HG02588 (cell line): ENCODE data around the gene LAMTOR3.

Source experiments
- ATAC-seq: cut with Tn5 transposase; IDR thresholded peaks from one replicate; pipeline ENCODE4 v1.9.1; 2021; ENCODE audit warnings: mild to moderate bottlenecking, moderate library complexity; ENCODE audit not compliant: unreplicated experiment

The LAMTOR3 gene

GRCh38 chr4:99863804-99864203, 30.4 kb downstream of the LAMTOR3 start:
- no peak for ATAC-seq

GRCh38 chr4:99861120-99861905, 32.9 kb downstream of the LAMTOR3 start:
- ATAC-seq: peak; percentile 76

GRCh38 chr4:99860521-99860920, 33.7 kb downstream of the LAMTOR3 start:
- no peak for ATAC-seq

- ATAC-seq: peak; percentile 37
Observed at GRCh38 chr4:99859618-99860017, 34.6 kb downstream of the LAMTOR3 start.

- ATAC-seq: no peak
Observed at GRCh38 chr4:99857307-99857706, 36.9 kb downstream of the LAMTOR3 start.

GRCh38 chr4:99856166-99856565, 38.1 kb downstream of the LAMTOR3 start:
- ATAC-seq: no peak

GRCh38 chr4:99855678-99856077, 38.5 kb downstream of the LAMTOR3 start:
- ATAC-seq: peak; percentile 36

GRCh38 chr4:99853999-99854398, 40.2 kb downstream of the LAMTOR3 start:
- no peak for ATAC-seq

GRCh38 chr4:99853190-99853589, 41.0 kb downstream of the LAMTOR3 start:
- ATAC-seq: no peak

- no peak for ATAC-seq
Observed at GRCh38 chr4:99852199-99852749, 42.0 kb downstream of the LAMTOR3 start.

GRCh38 chr4:99848591-99849001, 45.6 kb downstream of the LAMTOR3 start:
- ATAC-seq: peak; percentile 23

- ATAC-seq: peak; percentile 71
Observed at GRCh38 chr4:99847362-99847976, 46.8 kb downstream of the LAMTOR3 start.

- ATAC-seq: no peak
Observed at GRCh38 chr4:99846891-99847290, 47.3 kb downstream of the LAMTOR3 start.

GRCh38 chr4:99845708-99846469, 48.3 kb downstream of the LAMTOR3 start:
- no peak for ATAC-seq

- no peak for ATAC-seq
Observed at GRCh38 chr4:99845179-99845578, 49.0 kb downstream of the LAMTOR3 start.

GRCh38 chr4:99844048-99844447, 50.2 kb downstream of the LAMTOR3 start:
- no peak for ATAC-seq

- no peak for ATAC-seq
Observed at GRCh38 chr4:99843413-99843812, 50.8 kb downstream of the LAMTOR3 start.

- ATAC-seq: peak; percentile 60
Observed at GRCh38 chr4:99841129-99841528, 53.1 kb downstream of the LAMTOR3 start.

GRCh38 chr4:99838927-99839326, 55.3 kb downstream of the LAMTOR3 start:
- no peak for ATAC-seq

- no peak for ATAC-seq
Observed at GRCh38 chr4:99835942-99836341, 58.3 kb downstream of the LAMTOR3 start.

- ATAC-seq: no peak
Observed at GRCh38 chr4:99834569-99834968, 59.7 kb downstream of the LAMTOR3 start.
